Non-pigmented ciliary epithelial cell (primary cell): Measurements from ENCODE around the gene CFAP251.
"Not testable (repeated sequence)": the region's sequence is repeated elsewhere in the genome, so short reads cannot be mapped to it uniquely, and the experiment has no call there.

Experiments used
- DNase-seq: peaks from one replicate; pipeline ENCODE4 v3.0.0-alpha.2; 2010; ENCODE audit warnings: low read depth

The CFAP251 gene

GRCh38 chr12:121980191-121980891 lies 61.9 kb downstream of the CFAP251 start:
- no peak for DNase-seq

- DNase-seq = no peak
Measured at GRCh38 chr12:121980892-121981272, 62.5 kb downstream of the CFAP251 start.

- DNase-seq = no peak
Measured at GRCh38 chr12:121981456-121981855, 63.1 kb downstream of the CFAP251 start.

GRCh38 chr12:121982950-121983349 lies 64.6 kb downstream of the CFAP251 start:
- no peak for DNase-seq

- no peak for DNase-seq
Measured at GRCh38 chr12:121983536-121984210, 65.3 kb downstream of the CFAP251 start.

GRCh38 chr12:121986489-121987245 lies 68.3 kb downstream of the CFAP251 start:
- DNase-seq = no peak

- DNase-seq = not testable (repeated sequence)
Measured at GRCh38 chr12:121988519-121988918, 70.1 kb downstream of the CFAP251 start.

- DNase-seq = no peak
Measured at GRCh38 chr12:121989276-121990113, 71.1 kb downstream of the CFAP251 start.

GRCh38 chr12:121990114-121990647 lies 71.8 kb downstream of the CFAP251 start:
- DNase-seq = no peak

- DNase-seq = no peak
Measured at GRCh38 chr12:121990692-121991603, 72.6 kb downstream of the CFAP251 start.

- peak; percentile 97 for DNase-seq
Measured at GRCh38 chr12:121992059-121992879, 73.9 kb downstream of the CFAP251 start.

GRCh38 chr12:121996050-121996944 lies 77.9 kb downstream of the CFAP251 start:
- DNase-seq = no peak

- no peak for DNase-seq
Measured at GRCh38 chr12:121996945-121997612, 78.7 kb downstream of the CFAP251 start.

- no peak for DNase-seq
Measured at GRCh38 chr12:122001466-122002209, 83.2 kb downstream of the CFAP251 start.

- DNase-seq = no peak
Measured at GRCh38 chr12:122003651-122004611, 85.5 kb downstream of the CFAP251 start.

- no peak for DNase-seq
Measured at GRCh38 chr12:122004633-122005071, 86.3 kb downstream of the CFAP251 start.
